ENCODE measurements around the gene NDRG3. TPM values are rescaled to one million over a fixed set of nuclear protein-coding genes. Genes with fewer than 3 reads are reported as not detected.
A peak's percentile ranks its signal among the peaks of the same experiment; 100 is the strongest.

Gene NDRG3
- total and polyA plus RNA-seq, 2 of the 8 experiments (the other 6 are each of a cell fraction or from before 2014, with no cell fraction given), result 25.7 to 32.3 TPM

DNA sequence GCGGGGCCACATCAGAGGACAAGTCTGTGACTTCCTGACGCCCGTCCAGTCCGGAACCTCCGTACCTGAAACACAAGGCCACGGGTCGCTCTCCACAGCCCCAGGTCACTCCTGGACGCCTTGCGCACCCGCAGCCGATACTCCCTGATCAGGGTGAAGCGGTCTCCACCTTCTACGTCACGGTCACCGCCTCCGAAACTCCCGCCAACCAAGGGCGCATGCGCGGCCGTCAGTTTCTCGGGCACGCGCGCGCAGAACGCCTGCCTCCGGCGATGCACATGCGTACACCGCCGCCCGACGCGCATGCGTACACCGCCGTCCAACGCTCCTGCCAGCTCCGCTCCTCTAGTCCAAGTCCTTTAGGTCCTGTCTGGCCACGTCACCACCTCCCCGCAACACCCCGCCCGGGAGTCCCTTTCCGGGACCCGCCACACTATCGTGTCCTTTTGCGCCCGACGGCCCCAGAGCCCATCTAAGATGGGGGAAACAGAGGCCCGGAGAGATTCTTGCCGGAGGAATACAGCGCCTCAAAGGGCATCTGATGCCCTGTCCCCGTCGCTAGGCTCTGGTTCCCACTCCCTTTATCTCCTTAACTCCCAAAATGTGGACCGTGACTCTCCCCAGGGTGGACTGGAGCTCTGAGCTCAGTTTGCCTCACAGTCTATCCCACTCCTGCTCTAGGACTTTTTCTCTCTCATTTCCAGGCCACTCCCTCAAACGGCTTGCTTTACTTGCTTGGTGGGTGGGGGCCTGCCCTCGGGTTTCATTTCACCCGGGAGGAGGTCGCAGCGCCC lies 27.9 kb upstream of the NDRG3 start, which contains the start of gene DSN1:
Gene DSN1, minus strand, starts transcription at position 167 of the 794 bp plus-strand sequence. CDS start 2,305 bp downstream, outside the sequence.
- Histone ChIP-seq H2BK12ac (ENCODE audit: low read depth, low read length) (peak within 1 kb of the TSS; percentile 68; the same call in 1 of the 2 replicates), H2AK5ac (ENCODE audit: low read depth, low read length) (no peak within 1 kb of the TSS), H2AFZ (ENCODE audit: low read length) (peak within 1 kb of the TSS; percentile 98), H4K20me1 (replicated peaks in 1 of 2; ENCODE audit: control insufficient read depth in 1 of 2, insufficient read depth in 2 of 2, low read length in 2 of 2) (no peaks in the 10 kb centered on the region), H3K79me2 (ENCODE audit: control insufficient read depth in 1 of 2, insufficient read depth in 2 of 2, low read length in 2 of 2) (peaks cover 0 to 6% of the 10 kb centered on the region in 2 experiments; a peak in 1 of 4 replicates), H3K23me2 (ENCODE audit: low read depth, low read length) (peaks cover 8% of the 10 kb centered on the region), H2BK15ac (ENCODE audit: low read length) (peak within 1 kb of the TSS; percentile 97; the same call in 1 of the 2 replicates), H3K36me3 (ENCODE audit: control insufficient read depth in 2 of 4, insufficient read depth in 4 of 4, low read length in 3 of 4) (peaks cover 3 to 22% (median 7%) of the 10 kb centered on the region in 4 experiments; a peak in 5 of 8 replicates), H2BK20ac (ENCODE audit: low read length) (no peak within 1 kb of the TSS), H2BK120ac (replicated peaks; ENCODE audit: low read depth, low read length) (peak within 1 kb of the TSS; percentile 50), H3K23ac (ENCODE audit: insufficient read length) (no peak within 1 kb of the TSS), H3K4me3 (ENCODE audit: extremely low read depth in 1 of 4, insufficient read depth in 2 of 4, low read depth in 3 of 4, low read length in 4 of 4) (peak within 1 kb of the TSS; percentile 64 to 93 (median 85)), H3K9me3 (ENCODE audit: insufficient read depth in 2 of 2, low read depth in 1 of 2, low read length in 1 of 2) (no peaks in the 10 kb centered on the region; a peak in 1 of 4 replicates), H3K79me1 (ENCODE audit: low read depth, low read length) (peaks cover 7% of the 10 kb centered on the region; the same call in 1 of the 2 replicates), H3K56ac (replicated peaks; ENCODE audit: insufficient read length, low read depth, low read length) (peak within 1 kb of the TSS; percentile 90), H2BK5ac (ENCODE audit: low read depth, low read length) (peak within 1 kb of the TSS; percentile 86), H4K8ac (ENCODE audit: extremely low read depth, insufficient read depth, low read length) (peak within 1 kb of the TSS; percentile 95), H3K4me1 (replicated peaks in 1 of 4; ENCODE audit: control insufficient read depth in 3 of 4, insufficient read depth in 4 of 4, low read length in 3 of 4) (peaks cover 0 to 7% (median 1%) of the 10 kb centered on the region in 4 experiments; a peak in 3 of 7 replicates), H3K18ac (ENCODE audit: extremely low read depth, low read length) (peak within 1 kb of the TSS; percentile 98), H3K4me2 (ENCODE audit: insufficient read depth in 1 of 2, low read depth in 2 of 2, low read length in 2 of 2) (peak within 1 kb of the TSS; percentile 78 to 99), H3K9ac (replicated peaks in 1 of 4; ENCODE audit: extremely low read depth in 1 of 4, low read depth in 3 of 4, low read length in 3 of 4) (peak within 1 kb of the TSS; percentile 63 to 92 (median 89)), H3K27me3 (replicated peaks in 1 of 4; ENCODE audit: control insufficient read depth in 3 of 4, extremely low read depth in 1 of 4, insufficient read depth in 3 of 4, low read length in 3 of 4) (no peaks in the 10 kb centered on the region), H4K91ac (replicated peaks; ENCODE audit: insufficient read length, low read length) (peak within 1 kb of the TSS; percentile 69), H3K14ac (ENCODE audit: insufficient read length) (no peak within 1 kb of the TSS), H4K5ac (ENCODE audit: insufficient read length, low read depth, low read length) (peak within 1 kb of the TSS; percentile 89), H3K4ac (replicated peaks; ENCODE audit: insufficient read length, low read depth, low read length) (peak within 1 kb of the TSS; percentile 46), H3K27ac (ENCODE audit: low read depth, low read length) (peak within 1 kb of the TSS; percentile 89)
- CTCF ChIA-PET (ENCODE audit: partially characterized antibody), result interaction anchor here (0.6 to 2.8 kb wide), 27 partner anchors 9 to 212 kb away, joined by 3 to 22 read pairs (median 4); partner anchors contain the start of gene NDRG3
- WGBS, 2 experiments (ENCODE audit: extremely low coverage in 1 of 2, insufficient coverage in 1 of 2, insufficient read length in 1 of 2, insufficient replicate concordance in 2 of 2, low coverage in 1 of 2, low lambda C conversion rate in 2 of 2, missing lambda C conversion rate in 1 of 2), result 1% methylated on average over 49 of the region's 61 CpGs; no CpG with 5 or more reads in 1 of the 2 experiments
- POLR2A ChIA-PET (ENCODE audit: partially characterized antibody), result interaction anchor here (0.9 to 2.6 kb wide), 7 partner anchors 10 to 113 kb away, joined by 3 to 15 read pairs (median 5); partner anchors contain the start of gene NDRG3
- FAIRE-seq (no peak), DNase-seq (ENCODE audit: low read depth in 1 of 2, low spot score in 2 of 2) (peak; percentile 97 to 100)
- TF ChIP-seq SIRT6 (IDR thresholded peaks at IDR 0.05; ENCODE audit: low read length), result no peak

All from H1 (cell line).